Measurements from ENCODE around the gene DAZAP1.
"Not testable (repeated sequence)": the region's sequence is repeated elsewhere in the genome, so short reads cannot be mapped to it uniquely, and the experiment has no call there.

The DAZAP1 gene

GRCh38 chr19:1470305-1471009, 63.1 kb downstream of the DAZAP1 start:
- DNase-seq (ENCODE audit: insufficient read length, low spot score) (no peak), FAIRE-seq (no peak)
- TF ChIP-seq POLR2A (IDR thresholded peaks at IDR 0.05; ENCODE audit: low read depth, low read length): no peak

GRCh38 chr19:1471010-1471514, 63.7 kb downstream of the DAZAP1 start:
- no peak for FAIRE-seq
- TF ChIP-seq POLR2A (IDR thresholded peaks at IDR 0.05; ENCODE audit: low read depth, low read length): no peak
- DNase-seq (ENCODE audit: insufficient read length, low spot score): no peak

GRCh38 chr19:1471515-1472160, 64.3 kb downstream of the DAZAP1 start:
- DNase-seq (ENCODE audit: insufficient read length, low spot score): no peak
- TF ChIP-seq POLR2A (IDR thresholded peaks at IDR 0.05; ENCODE audit: low read depth, low read length): no peak
- no peak for FAIRE-seq

- no peak for FAIRE-seq
- TF ChIP-seq POLR2A (IDR thresholded peaks at IDR 0.05; ENCODE audit: low read depth, low read length): no peak
- DNase-seq (ENCODE audit: insufficient read length, low spot score): no peak
Observed at GRCh38 chr19:1472231-1473084, 65.1 kb downstream of the DAZAP1 start.

- FAIRE-seq: no peak
- no peak for TF ChIP-seq POLR2A (IDR thresholded peaks at IDR 0.05; ENCODE audit: low read depth, low read length)
- no peak for DNase-seq (ENCODE audit: insufficient read length, low spot score)
Observed at GRCh38 chr19:1473085-1473851, 65.9 kb downstream of the DAZAP1 start.

- DNase-seq (ENCODE audit: insufficient read length, low spot score): peak; percentile 78
- no peak for FAIRE-seq
Observed at GRCh38 chr19:1474011-1474764, 66.8 kb downstream of the DAZAP1 start.

GRCh38 chr19:1474765-1475351, 67.5 kb downstream of the DAZAP1 start:
- TF ChIP-seq POLR2A (IDR thresholded peaks at IDR 0.05; ENCODE audit: low read depth, low read length): no peak
- no peak for FAIRE-seq
- no peak for DNase-seq (ENCODE audit: insufficient read length, low spot score)

More at GRCh38 chr19:1474011-1474764, 66.8 kb downstream of the DAZAP1 start:
- TF ChIP-seq POLR2A (IDR thresholded peaks at IDR 0.05; ENCODE audit: low read depth, low read length): no peak

- no peak for DNase-seq (ENCODE audit: insufficient read length, low spot score)
- no peak for FAIRE-seq
- TF ChIP-seq POLR2A (IDR thresholded peaks at IDR 0.05; ENCODE audit: low read depth, low read length): no peak
Observed at GRCh38 chr19:1475751-1476437, 68.5 kb downstream of the DAZAP1 start.

- not testable (repeated sequence) for FAIRE-seq
Observed at GRCh38 chr19:1477056-1477455, 69.7 kb downstream of the DAZAP1 start.

GRCh38 chr19:1478934-1479707, 71.7 kb downstream of the DAZAP1 start, which contains the start of gene C19orf25:
Gene C19orf25, minus strand, starts transcription at chr19:1479215. Its CDS starts 312 bp downstream, at chr19:1478903.
- DNase-seq (ENCODE audit: insufficient read length, low spot score): peak; percentile 98
- peak; percentile 49 for TF ChIP-seq POLR2A (IDR thresholded peaks at IDR 0.05; ENCODE audit: low read depth, low read length)
- FAIRE-seq: peak; percentile 80

More at GRCh38 chr19:1477056-1477455, 69.7 kb downstream of the DAZAP1 start:
- DNase-seq (ENCODE audit: insufficient read length, low spot score): not testable (repeated sequence)

Data from H54 (cell line).